Measurements from ENCODE around the gene IQCE.
A peak's percentile ranks its signal among the peaks of the same experiment; 100 is the strongest.

IQCE gene

GRCh38 chr7:2551418-2551817 is 7.4 kb upstream of the IQCE start:
- Histone ChIP-seq H3K27ac (ENCODE audit: low read depth, low read length) (no peak overlapping the region), H3K9me3 (ENCODE audit: control insufficient read depth, insufficient read depth, low read length) (no peaks in the 10 kb centered on the region), H3K79me2 (ENCODE audit: control insufficient read depth, low read length) (peaks cover 40% of the 10 kb centered on the region), H3K4me3 (ENCODE audit: low read length) (no peak overlapping the region), H4K20me1 (ENCODE audit: control insufficient read depth, insufficient read depth, low read depth, low read length) (no peaks in the 10 kb centered on the region), H3K27me3 (ENCODE audit: control insufficient read depth, low read length) (no peaks in the 10 kb centered on the region), H3F3A (ENCODE audit: control insufficient read depth, insufficient read depth) (peaks cover 6% of the 10 kb centered on the region), H3K36me3 (ENCODE audit: control insufficient read depth, low read length) (peaks cover 58% of the 10 kb centered on the region), H3K4me2 (ENCODE audit: low read length) (peak overlapping the region; percentile 31), H3K9me2 (replicated peaks; ENCODE audit: control insufficient read depth, low read length) (no peaks in the 10 kb centered on the region), H3K4me1 (ENCODE audit: control insufficient read depth, low read length) (peaks cover 36% of the 10 kb centered on the region)
- TF ChIP-seq CTCF (IDR thresholded peaks at IDR 0.05; ENCODE audit: low read depth, low read length, poor library complexity, severe bottlenecking) (no peak), EZH2phosphoT487 (IDR thresholded peaks at IDR 0.05; ENCODE audit: borderline replicate concordance, low read length) (no peak)

DNA sequence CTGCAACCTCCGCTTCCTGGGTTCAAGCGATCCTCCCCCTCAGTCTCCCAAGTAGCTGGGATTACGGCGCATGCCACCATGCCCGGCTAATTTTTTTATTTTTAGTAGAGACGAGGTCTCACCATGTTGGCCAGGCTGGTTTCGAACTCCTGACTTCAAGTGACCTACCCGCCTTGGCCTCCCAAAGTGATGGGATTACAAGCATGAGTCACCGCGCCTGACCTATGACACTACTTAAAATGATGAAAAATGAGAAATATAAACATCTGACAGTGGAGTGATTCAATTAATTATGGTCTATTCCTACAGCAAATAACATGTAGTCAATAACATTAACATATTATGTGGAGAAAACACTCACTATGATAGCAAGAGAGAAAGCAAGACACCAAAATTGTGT is 5.7 kb upstream of the IQCE start:
- Histone ChIP-seq H3K4me3 (ENCODE audit: low read length) (peak overlapping the region; percentile 80), H3K9me3 (ENCODE audit: control insufficient read depth, insufficient read depth, low read length) (no peaks in the 10 kb centered on the region), H3K36me3 (ENCODE audit: control insufficient read depth, low read length) (peaks cover 44% of the 10 kb centered on the region), H3K4me2 (ENCODE audit: low read length) (peak overlapping the region; percentile 86), H4K20me1 (ENCODE audit: control insufficient read depth, insufficient read depth, low read depth, low read length) (no peaks in the 10 kb centered on the region), H3K27ac (ENCODE audit: low read depth, low read length) (no peak overlapping the region), H3F3A (ENCODE audit: control insufficient read depth, insufficient read depth) (peaks cover 12% of the 10 kb centered on the region), H3K79me2 (ENCODE audit: control insufficient read depth, low read length) (peaks cover 40% of the 10 kb centered on the region), H3K4me1 (ENCODE audit: control insufficient read depth, low read length) (peaks cover 49% of the 10 kb centered on the region), H3K27me3 (ENCODE audit: control insufficient read depth, low read length) (no peaks in the 10 kb centered on the region), H3K9me2 (replicated peaks; ENCODE audit: control insufficient read depth, low read length) (no peaks in the 10 kb centered on the region)
- TF ChIP-seq EZH2phosphoT487 (IDR thresholded peaks at IDR 0.05; ENCODE audit: borderline replicate concordance, low read length) (no peak), CTCF (IDR thresholded peaks at IDR 0.05; ENCODE audit: low read depth, low read length, poor library complexity, severe bottlenecking) (no peak)

- peaks cover 40% of the 10 kb centered on the region for H3K79me2 ChIP-seq (ENCODE audit: control insufficient read depth, low read length)
- H3K36me3 ChIP-seq (ENCODE audit: control insufficient read depth, low read length), result peaks cover 37% of the 10 kb centered on the region
- peaks cover 12% of the 10 kb centered on the region for H3F3A ChIP-seq (ENCODE audit: control insufficient read depth, insufficient read depth)
- TF ChIP-seq EZH2phosphoT487 (IDR thresholded peaks at IDR 0.05; ENCODE audit: borderline replicate concordance, low read length), result no peak
- TF ChIP-seq CTCF (IDR thresholded peaks at IDR 0.05; ENCODE audit: low read depth, low read length, poor library complexity, severe bottlenecking), result no peak
- no peaks in the 10 kb centered on the region for H3K27me3 ChIP-seq (ENCODE audit: control insufficient read depth, low read length)
- peaks cover 54% of the 10 kb centered on the region for H3K4me1 ChIP-seq (ENCODE audit: control insufficient read depth, low read length)
- H3K4me3 ChIP-seq (ENCODE audit: low read length), result peak overlapping the region; percentile 80
- no peaks in the 10 kb centered on the region for H3K9me3 ChIP-seq (ENCODE audit: control insufficient read depth, insufficient read depth, low read length)
- H3K9me2 ChIP-seq (replicated peaks; ENCODE audit: control insufficient read depth, low read length), result no peaks in the 10 kb centered on the region
- H3K27ac ChIP-seq (ENCODE audit: low read depth, low read length), result peak overlapping the region; percentile 87
- peak overlapping the region; percentile 86 for H3K4me2 ChIP-seq (ENCODE audit: low read length)
- H4K20me1 ChIP-seq (ENCODE audit: control insufficient read depth, insufficient read depth, low read depth, low read length), result no peaks in the 10 kb centered on the region
Observed at GRCh38 chr7:2553831-2554581, 4.8 kb upstream of the IQCE start.

Measured in DOHH2 (cell line).